Measurements from ENCODE around the gene CTNNBIP1. TPM values are rescaled to one million over a fixed set of nuclear protein-coding genes. Genes with fewer than 3 reads are reported as not detected.

The CTNNBIP1 gene
- total RNA-seq, 1 donor from 2014 or later = 23.4 TPM

DNA sequence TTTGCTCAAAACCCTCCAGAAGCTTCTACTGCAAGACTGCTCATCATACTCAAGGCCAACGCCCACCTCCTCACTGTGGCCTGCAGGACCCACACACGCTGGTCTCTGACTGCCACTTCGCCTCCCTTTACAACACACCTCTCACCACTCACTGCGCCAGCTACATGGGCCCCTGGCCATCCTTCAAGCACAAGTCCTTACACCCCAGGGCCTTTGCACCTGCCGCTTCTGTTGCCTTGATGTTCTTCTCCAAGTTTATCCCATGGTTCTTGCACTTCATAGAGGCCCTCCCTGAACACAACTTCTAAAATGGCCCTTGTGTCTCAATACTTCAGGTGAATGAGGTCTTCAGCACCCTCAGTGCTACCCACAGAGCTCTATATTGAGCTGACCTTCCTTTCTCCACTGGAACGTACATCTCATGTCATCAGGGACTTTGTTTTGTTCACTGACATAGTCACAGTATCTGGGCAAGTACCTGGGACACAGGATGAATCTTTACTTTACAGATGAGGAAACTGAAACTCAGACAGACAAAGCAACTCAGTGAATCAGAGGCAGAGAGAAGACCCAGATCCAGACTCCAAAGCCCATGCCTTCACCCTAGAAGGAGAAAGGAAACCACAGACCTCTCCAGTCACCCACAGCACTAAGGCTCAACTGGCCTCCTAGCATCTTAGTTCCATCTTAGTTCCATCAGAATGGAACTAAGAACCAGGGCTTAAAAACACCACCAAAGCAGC, 51.6 kb downstream of the CTNNBIP1 start:
- no peak for DNase-seq (ENCODE audit: low read depth in 2 of 2)

DNA sequence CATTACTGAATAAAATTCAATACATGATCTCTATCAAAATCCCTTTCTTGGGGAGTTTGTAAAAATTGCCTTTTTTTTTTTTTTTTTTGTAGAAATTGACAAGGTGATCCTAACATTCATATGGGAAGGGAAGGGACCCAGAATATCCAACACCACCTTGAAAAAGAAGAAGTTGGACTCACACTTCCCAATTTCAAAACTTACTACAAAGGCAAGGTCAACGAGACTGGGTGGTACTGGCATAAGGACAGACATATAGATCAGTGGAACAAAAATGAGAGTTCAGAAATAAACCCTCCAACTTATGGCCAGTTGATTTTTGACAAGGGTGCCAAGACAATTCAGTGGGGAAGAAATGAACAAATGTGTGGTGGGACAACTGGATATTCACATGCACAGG, 54.9 kb downstream of the CTNNBIP1 start:
- no peak for DNase-seq (ENCODE audit: low read depth in 2 of 2)

DNA sequence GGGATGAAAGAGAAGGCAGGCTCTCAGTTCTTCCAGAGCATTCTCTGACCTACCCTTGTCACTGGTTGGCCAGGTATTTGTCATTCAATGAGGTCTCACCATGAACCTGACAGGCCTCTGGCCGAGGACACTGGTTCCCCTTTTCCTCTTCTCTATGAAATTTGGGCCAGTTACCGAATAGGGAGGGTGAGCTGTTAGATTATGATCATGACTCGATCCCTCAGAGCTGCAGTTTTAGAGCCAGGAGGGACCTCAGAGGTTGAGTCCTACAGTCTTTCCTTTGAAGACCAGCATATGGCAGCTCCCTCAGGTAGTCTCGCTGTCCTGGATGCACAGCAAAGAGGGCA, 56.8 kb downstream of the CTNNBIP1 start:
- DNase-seq (ENCODE audit: low read depth in 2 of 2) = no peak

DNA sequence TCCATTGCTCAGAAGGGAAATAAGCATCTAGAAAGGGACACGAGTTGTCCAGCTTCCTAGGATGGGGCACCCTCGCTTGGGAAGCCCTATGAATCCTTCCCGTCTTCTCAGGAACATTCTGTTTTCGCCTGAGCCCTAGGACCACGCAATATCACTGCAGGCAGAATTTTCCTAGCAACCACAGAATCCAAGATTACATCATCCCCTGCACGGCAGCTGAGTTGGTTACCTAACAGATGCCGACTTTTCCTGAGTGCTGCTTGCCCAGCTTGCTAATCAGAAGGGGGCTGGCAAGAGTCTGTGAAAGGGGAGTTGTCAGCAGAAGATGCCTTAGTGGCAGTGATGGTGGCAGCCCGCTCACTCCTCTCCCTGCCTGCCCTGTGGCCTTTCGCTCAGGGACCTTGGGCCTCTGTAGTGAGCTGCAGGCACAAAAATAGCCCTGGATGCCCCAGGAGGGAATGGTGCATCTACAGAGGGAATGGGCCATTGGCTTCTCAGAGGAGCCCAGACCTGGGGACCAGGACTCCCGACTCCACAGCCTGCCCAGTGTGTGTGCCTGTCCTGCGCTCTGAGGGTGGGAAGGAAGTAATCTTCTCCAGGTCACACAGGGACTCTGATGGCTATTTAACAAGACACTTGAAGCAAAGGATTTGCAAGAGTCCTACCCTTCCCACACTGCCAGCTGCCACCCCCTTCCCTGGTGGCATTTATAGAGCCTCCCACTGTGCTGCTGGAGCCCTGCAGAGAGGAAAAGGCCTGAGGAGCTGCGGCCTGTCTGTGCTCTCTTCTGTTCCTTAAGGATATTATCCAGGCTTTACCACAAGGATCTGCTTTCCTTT, 57.4 kb downstream of the CTNNBIP1 start:
- DNase-seq (ENCODE audit: low read depth in 2 of 2) = no peak

DNA sequence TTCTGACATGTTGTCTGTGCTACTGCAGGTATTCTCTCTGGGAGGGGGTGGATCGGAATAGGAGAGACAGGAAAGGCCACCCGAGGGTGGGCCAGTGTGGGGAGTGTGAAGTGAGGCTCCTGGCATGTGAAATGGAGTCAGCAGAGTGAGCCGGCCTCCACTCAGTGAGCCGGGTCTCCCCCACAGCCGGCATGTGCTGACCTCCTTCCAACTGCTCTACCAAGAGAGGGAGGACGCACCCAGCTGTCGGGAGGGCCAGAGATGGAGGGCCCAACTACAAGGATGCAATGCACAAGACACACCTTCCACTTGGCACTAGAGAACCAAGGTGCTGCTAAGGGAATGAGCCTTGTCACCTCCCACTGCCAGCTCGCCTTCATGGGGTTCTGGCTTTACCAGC, 58.1 kb downstream of the CTNNBIP1 start:
- no peak for DNase-seq (ENCODE audit: low read depth in 2 of 2)

DNA sequence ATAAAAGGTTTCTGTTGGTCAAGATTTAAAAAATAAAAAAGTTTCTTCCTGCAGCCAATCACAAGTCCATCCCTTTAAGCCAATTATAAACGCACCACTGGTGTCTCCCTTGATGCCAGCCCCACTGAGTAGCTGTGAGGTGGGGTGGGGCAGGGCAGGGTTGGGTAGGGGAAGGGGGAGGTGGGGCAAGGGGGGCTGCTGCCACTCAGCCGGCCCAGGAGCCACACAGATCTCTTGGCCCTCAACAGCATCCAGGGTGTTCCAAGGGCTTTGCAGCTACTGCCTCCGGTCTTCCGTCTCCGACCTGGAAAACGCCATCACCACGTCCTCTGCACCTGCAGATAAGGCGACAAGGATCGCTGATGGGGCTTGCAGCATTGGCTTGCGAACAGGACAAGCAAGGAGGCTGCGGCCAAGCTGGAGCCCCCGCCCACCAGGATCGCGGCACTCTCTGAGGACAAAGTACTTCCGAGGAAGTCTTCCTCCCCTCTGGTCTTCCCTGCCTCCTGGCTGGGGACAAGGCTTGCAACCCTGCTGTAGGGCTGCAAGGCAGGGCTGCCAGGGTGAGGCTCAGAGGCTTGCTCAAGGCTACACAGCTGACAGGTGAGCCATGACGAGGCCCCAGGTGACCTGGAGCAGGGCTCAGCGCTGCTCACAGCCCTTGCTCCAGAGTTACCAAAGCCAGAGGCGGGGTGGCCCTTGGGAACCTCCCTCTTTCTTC, 59.5 kb downstream of the CTNNBIP1 start:
- no peak for DNase-seq (ENCODE audit: low read depth in 2 of 2)

DNA sequence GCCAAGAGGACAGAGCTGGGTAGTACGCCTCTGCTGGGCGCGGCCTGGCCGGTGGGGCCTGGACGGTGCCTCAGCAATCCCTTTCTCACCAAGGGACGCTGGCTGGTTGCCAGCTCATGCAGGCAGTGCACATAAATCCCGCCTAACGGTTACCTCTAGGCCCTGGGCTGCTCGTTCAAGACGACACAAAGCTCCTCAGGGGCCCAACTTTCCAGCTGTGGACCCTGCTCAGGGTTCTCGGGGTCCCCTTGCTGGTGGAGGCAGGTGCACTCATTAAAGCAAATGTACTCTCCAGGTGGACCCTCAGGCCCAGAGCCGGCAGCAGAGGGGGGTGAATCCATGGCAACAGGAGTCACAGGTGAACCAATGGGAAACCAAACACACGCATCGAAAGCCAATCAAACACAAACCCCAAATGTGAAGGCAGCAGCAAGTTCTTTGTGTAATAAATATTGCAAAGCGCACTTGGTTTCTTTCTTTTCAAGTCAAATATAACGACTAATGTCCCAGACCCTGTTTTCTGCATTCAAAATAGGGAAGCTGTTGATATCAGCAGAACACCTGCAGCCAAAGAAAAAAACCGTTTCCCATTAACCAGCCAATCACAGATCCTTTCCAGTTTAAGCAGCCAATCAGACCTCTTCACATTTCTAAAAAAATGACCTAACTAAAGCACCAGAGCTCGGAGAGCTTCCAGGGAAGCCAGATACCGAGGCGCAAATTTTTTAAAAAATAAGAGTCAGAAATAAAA, 60.2 kb downstream of the CTNNBIP1 start:
- no peak for DNase-seq (ENCODE audit: low read depth in 2 of 2)

DNA sequence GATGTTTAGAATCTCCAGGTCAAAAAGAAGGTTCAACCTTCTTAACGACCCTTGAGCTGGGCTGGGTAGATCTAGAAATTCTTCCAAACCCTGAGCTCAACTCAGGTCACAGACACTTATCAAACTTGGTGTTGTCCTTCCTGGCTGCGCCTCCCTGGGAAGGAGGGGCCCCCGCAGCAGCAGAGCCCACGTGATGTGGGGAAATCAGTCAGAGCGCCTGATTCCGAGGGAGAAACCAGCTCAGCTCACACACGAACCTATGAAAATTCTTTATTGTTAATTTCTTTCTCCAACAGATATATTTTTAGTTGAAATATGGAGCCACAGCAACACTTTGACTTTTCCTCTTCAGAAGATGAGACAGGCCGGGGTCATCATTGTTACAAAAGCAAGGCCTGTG, 62.0 kb downstream of the CTNNBIP1 start:
- peak in 1 of 2 donors; percentile 31 for DNase-seq (ENCODE audit: low read depth in 2 of 2)

DNA sequence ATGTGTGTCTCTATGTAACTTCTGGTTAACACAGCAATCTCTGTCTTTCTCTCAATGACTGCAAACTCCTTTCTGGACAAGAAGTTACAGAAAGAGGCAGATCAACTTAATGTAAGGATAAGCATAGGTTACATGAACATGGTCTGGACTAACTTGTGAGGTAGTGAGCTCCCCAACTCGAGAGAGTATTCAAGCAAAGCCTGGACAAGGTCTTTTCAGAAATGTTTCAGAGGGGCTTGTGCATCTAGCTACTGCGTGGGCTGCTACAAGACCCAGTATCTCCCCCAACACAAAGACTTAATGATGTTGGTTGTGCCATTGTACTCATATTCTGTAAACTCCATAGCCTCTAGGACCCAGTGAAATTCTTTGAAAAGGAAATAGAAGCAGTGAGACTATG, 62.8 kb downstream of the CTNNBIP1 start:
- no peak for DNase-seq (ENCODE audit: low read depth in 2 of 2)

DNA sequence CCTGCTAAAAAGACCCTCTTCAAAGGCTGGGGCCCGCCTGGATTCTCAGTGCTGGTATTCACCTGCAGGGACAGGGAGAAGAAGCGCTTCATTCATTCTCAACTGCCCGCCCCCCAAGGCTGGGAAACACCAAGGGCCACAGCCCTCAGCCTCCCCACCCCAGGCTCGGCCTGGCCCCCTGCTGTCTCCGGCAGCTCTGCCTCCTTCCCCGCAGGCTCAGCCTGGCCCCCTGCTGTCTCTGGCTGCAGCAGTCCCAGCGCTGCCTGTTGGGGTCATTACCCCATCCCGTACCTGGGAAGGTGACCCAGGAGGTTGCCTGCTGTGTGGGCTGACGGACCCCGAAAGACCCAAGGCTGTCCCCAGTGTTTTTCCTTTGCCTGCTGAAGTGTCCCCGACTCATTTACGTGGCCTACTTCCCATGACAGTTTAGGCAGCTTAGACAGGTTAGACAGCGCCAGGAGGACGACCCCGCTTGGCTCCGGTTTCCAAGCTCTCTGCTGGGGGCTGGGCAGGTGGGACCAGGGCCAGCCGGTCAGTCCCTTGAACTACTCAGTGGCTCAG, 63.4 kb downstream of the CTNNBIP1 start:
- DNase-seq (ENCODE audit: low read depth in 2 of 2) = no peak

DNA sequence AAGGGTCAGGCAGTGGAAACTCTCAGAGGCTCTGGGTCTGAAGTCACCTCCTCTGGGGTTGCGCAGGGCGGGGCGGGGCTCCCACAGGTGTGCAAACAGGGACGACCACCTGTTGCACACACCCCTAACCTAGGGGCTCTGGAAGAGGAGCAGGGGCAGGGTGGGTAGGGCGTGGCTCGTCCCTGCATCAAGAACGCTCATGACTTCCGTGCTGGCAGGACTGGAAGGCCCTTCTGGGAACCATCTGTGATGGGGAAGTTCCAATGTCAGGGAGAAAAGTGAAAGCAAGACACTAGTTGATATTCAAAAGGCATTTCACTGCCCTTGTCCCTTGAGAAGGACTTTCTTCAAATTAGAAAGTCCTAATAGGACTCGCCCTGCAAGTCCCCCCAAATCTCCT, 64.2 kb downstream of the CTNNBIP1 start:
- DNase-seq (ENCODE audit: low read depth in 2 of 2) = no peak

DNA sequence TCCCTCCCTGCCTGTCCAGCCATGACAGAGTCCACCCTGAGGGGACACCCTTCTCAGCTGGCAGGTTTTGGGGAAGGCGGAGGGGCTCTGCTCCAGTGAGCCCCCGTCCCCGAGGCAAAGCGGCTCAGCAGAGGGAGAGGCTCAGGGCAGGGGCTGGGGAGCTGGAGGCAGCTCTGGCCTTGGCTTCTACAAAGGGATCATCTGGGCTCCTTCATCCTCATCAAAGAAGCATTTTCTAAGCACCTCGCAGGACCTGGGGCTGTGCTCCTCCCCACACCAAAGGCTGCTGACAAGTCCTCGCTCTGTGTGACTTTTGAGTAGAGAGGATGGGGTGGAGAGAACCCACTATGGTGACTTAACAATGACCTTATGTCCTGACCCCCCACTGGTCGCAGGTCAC, 65.3 kb downstream of the CTNNBIP1 start:
- no peak for DNase-seq (ENCODE audit: low read depth in 2 of 2)

DNA sequence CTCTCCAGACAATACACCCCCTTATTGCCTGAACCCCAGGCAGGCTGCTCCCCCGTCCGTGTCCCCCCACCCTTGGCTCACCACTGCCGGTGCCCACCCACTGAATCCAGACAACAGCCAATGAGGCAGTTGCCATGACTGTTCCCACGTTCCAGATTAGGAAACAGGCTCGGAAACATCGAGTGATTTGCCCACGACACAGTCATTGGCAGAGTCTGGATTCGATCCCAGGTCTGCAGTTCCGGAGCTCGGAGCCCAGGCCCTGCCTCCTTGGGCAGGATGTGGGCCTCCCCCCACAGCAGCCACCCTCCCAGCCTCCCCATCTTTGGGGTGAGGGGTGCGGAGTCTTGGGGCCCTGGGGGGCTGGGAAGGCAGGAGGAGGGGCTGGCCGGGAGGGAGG, 66.0 kb downstream of the CTNNBIP1 start:
- DNase-seq (ENCODE audit: low read depth in 2 of 2) = peak in 1 of 2 donors; percentile 50

DNA sequence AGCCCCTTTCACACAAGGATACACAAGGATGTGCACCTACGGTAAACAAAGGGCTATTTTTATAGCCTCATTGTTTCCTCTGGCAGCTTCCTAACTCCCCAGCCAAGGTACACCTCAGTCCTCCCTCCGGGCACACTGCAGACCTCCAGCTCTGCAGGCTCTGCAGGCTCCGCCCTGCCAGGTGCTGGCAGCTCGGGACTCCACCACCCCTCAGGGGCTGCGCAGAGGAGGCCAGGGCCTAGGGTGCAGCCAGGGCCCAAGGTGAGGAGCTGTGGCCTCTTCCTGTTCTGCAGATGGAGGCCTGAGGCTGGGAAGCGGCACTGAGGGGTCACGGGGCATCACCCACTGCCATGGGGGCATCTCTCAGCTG, 66.5 kb downstream of the CTNNBIP1 start:
- no peak for DNase-seq (ENCODE audit: low read depth in 2 of 2)

DNA sequence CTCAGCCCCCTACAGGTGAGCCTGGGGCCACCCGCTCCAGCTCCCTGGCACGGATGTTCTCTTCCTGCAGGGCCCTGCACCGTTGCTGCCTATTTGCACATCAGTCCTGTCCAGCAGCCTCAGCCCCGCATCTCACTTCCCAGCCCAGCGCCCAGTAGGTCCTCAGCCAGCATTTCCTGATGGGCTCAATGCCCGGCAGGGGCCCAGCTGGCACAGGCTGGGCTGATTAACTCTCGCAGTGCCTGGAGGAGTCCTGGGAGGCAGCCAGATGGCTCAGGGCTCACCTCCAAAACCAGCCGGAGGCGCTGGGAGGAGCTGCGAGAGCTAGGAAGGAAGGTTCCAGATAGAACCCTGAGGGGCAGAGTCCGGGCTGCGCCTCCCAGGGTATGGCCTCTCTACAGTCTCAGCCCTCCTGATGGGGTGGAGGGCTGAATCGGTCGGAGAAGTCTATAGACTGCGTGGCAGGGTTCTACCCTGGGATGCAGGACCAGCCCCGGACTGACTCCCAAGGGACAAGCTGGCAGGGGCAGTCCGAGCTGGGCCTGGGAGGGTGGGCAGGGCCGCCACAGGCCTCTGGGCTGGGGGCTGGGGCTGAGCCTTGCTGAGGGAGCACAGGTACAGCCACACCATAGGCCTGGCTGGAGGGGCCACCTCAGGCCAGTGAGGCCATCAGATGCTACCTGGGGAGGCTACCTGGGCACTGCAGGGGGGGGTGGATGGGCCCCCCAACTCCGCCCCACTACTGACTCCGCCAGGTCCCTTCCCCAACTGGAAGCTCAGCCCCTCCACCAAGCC, 67.1 kb downstream of the CTNNBIP1 start:
- DNase-seq (ENCODE audit: low read depth in 2 of 2) = peak in 1 of 2 donors; percentile 18

DNA sequence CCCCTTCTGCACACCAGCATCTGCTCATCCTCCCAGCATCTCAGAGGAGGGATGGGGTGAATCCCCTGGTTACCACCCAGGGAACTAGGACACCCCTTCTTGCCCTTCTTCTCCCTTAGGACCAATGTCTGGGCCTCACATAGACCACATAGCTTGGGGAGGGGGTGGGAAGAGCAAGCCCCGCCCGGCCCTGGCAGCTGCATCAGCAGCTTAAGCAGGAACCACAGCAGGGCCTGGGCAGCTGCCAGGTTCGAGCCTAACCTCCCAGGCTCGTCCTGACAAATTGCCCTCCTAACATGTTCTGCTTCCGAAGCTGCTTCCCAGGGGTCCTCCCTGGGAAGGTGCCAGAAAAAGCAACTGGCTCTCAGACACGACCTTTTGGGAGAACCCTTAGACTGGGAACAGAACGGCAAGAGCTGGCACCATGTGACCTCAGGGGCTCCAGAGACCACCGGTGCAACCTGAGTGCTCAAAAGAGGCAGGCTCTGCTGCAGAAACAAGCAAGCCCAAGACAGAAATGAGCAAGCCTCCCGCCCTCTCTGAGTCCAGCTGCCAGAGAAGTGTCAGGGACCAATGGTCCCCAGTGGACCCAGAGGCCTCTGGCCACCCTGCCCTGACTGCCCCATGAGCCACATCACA, 67.9 kb downstream of the CTNNBIP1 start:
- DNase-seq (ENCODE audit: low read depth in 2 of 2) = no peak

DNA sequence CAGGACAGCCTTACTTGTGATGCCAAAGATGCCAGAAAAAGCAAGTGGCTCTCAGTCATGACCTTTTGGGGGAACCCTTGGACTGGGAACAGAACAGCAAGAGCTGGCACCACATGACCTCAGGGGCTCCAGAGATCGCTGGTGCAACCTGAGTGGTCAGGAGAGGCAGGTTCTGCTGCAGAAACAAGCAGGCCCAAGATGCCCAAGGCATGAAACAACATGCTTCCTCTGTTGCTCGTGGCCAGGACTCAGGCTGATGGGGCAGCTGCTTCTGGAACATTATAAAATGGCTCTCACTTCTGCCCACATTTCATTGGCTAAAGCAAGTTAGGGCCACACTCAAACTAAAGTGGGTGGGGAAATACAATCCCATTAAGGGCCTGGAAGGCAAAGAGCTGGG, 68.6 kb downstream of the CTNNBIP1 start:
- no peak for DNase-seq (ENCODE audit: low read depth in 2 of 2)

DNA sequence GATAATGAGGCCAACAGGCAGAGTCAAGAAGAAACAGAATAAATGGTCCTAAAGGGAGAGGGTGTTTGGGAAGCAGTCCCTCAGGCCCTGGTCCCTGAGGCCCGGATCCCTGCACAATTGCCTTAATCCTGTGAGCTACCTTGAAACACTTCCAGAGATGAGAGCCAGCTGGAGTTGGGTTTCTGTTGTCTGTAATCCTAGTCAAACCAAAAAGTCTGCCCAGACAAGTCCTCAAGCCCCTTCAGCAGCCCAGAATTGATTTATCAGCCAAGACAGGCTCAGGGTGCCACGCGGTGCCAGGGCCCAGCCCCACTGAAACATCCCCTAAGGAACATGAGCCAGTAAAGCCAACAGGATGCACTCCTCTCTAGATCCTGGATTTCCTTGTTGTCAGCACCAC, 69.9 kb downstream of the CTNNBIP1 start:
- no peak for DNase-seq (ENCODE audit: low read depth in 2 of 2)

DNA sequence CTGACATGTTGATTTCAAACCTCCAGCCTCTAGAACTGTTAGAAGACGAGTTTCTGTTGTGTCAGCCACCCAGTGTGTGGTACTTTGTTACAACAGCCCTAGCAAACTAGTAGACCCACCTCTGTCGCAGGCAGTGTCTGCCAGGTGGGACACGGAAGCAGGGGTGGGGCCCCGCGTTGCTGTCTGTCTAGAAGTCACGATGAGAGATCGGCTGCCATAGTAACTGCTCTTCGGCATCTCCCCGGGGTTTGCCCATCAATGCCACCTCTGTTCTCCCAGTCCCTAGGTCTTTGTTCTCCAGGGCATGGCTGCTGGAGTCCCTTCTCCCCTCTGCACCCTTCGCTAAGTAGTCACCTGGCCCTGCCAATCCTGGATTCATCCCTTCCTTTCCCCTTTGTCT, 71.1 kb downstream of the CTNNBIP1 start:
- no peak for DNase-seq (ENCODE audit: low read depth in 2 of 2)

DNA sequence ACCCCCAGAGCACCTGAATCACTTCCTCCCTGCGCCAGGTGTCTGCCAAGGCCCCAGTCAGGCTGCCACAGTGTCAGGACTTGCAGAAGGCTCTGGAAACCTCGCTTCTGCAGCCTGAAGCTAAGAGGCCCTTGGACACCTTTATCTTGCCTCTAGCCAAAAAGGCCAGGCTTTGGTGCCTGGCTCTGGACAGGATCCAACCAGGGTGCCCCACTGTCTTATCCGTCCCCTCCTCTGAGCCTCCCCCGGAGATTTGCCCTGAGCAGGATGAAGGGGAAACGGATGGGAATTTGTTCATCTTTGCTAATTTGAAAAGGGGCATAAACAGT, 73.5 kb downstream of the CTNNBIP1 start:
- DNase-seq (ENCODE audit: low read depth in 2 of 2) = no peak
